B cell (primary cell): Measurements from ENCODE around the gene GNA12. TPM values are rescaled to one million over a fixed set of nuclear protein-coding genes. Genes with fewer than 3 reads are reported as not detected.
A peak's percentile ranks its signal among the peaks of the same experiment; 100 is the strongest.

Experiments used
- ATAC-seq: fragments of 200-7000 bp; cut with Tn5 transposase; one replicate; pipeline ENCODE4 v1.10.0; 2021; ENCODE audit warnings: low read depth, mild to moderate bottlenecking, moderate number of reproducible peaks, moderate library complexity
- CTCF ChIA-PET: fragments of 350-600 bp; sonication (Branson Sonifier 250); formaldehyde crosslinking; loops from one replicate; lab custom pipeline; 2021; ENCODE audit warnings: antibody characterized with exemption, inconsistent platforms; lab: Charles Lee
- POLR2A ChIA-PET: fragments of 350-600 bp; sonication (Branson Sonifier 250); formaldehyde crosslinking; loops from one replicate; lab custom pipeline; 2021; ENCODE audit warnings: antibody characterized with exemption; lab: Charles Lee
- DNase-seq: peaks from one replicate; pipeline ENCODE4 v3.0.0; 2013
- H2AFZ ChIP-seq: 2 replicates; pipeline ENCODE4 v1.6.1; 2012; ENCODE audit warnings: mild to moderate bottlenecking, low read depth, low read length; ENCODE audit not compliant: insufficient read depth, poor library complexity, severe bottlenecking
- H3K27ac ChIP-seq, 2 donors: 1 replicate in 1 of 2; 2 replicates in 1 of 2; pipeline ENCODE4 v1.5.1; 2012 to 2013; ENCODE audit warnings: low read length in 2 of 2, mild to moderate bottlenecking in 2 of 2, moderate library complexity in 1 of 2
- H3K27me3 ChIP-seq, 4 experiments: fragments of 200-600 bp in 1 of 4; sonication (generic) in 1 of 4; replicated peaks in 1 of 4; 1 replicate in 2 of 4; 2 replicates in 2 of 4; pipeline versions ENCODE4 v1.6.1 to v1.7.0; 2013 to 2016; ENCODE audit warnings: low read length in 3 of 4, mild to moderate bottlenecking in 2 of 4, mixed read lengths in 1 of 4, moderate library complexity in 1 of 4; ENCODE audit not compliant: insufficient read depth in 4 of 4, control insufficient read depth in 3 of 4; ENCODE audit errors: control extremely low read depth in 1 of 4
- H3K36me3 ChIP-seq, 2 experiments: replicated peaks in 1 of 2; 1 replicate in 1 of 2; 2 replicates in 1 of 2; pipeline versions ENCODE4 v1.6.1 to v1.7.1; 2013; ENCODE audit warnings: low read length in 1 of 2; ENCODE audit not compliant: insufficient read depth in 2 of 2, control insufficient read depth in 1 of 2; ENCODE audit errors: control extremely low read depth in 1 of 2, extremely low read depth in 1 of 2
- H3K4me1 ChIP-seq, 2 donors: fragments of 200-600 bp in 1 of 2; sonication (generic) in 1 of 2; 1 replicate in 1 of 2; 2 replicates in 1 of 2; pipeline versions ENCODE4 v1.5.1 to v1.6.1; 2013 to 2017; ENCODE audit warnings: low read length in 2 of 2; ENCODE audit not compliant: control insufficient read depth in 2 of 2, insufficient read depth in 2 of 2
- H3K4me2 ChIP-seq: replicated peaks from 2 replicates; pipeline ENCODE3; 2012; ENCODE audit warnings: mild to moderate bottlenecking, low read depth, low read length; ENCODE audit not compliant: poor library complexity, severe bottlenecking
- H3K4me3 ChIP-seq, 5 experiments: fragments of 200-600 bp in 1 of 5; sonication (generic) in 1 of 5; 1 replicate in 3 of 5; 2 replicates in 2 of 5; pipeline versions ENCODE4 v1.5.1 to v1.7.0; 2011 to 2016; ENCODE audit warnings: low read length in 4 of 5, mild to moderate bottlenecking in 4 of 5, low read depth in 2 of 5, control low read depth in 1 of 5, moderate library complexity in 1 of 5; ENCODE audit not compliant: insufficient read depth in 1 of 5; ENCODE audit errors: control extremely low read depth in 1 of 5, extremely low read depth in 1 of 5
- H3K79me2 ChIP-seq: fragments of 200-600 bp; sonication (generic); one replicate; pipeline ENCODE4 v1.6.0; 2016; ENCODE audit warnings: low read length; ENCODE audit not compliant: control insufficient read depth, insufficient read depth
- H3K9ac ChIP-seq: fragments of 200-600 bp; sonication (generic); 2 replicates; pipeline ENCODE4 v1.6.1; 2017; ENCODE audit warnings: mild to moderate bottlenecking, low read length, moderate library complexity
- H3K9me3 ChIP-seq, 3 donors: one replicate each; pipeline versions ENCODE4 v1.6.1 to v1.7.1; 2013; ENCODE audit warnings: low read length in 2 of 3; ENCODE audit not compliant: control insufficient read depth in 2 of 3, insufficient read depth in 1 of 3; ENCODE audit errors: control extremely low read depth in 1 of 3
- H4K20me1 ChIP-seq: 2 replicates; pipeline ENCODE4 v1.6.0; 2012; ENCODE audit warnings: mild to moderate bottlenecking, low read length; ENCODE audit not compliant: insufficient read depth, control insufficient read depth, poor library complexity, severe bottlenecking
- H3K27ac Mint-ChIP-seq: one replicate; pipeline ENCODE4 v1.8.0; 2021; ENCODE audit warnings: mixed read lengths
- H3K27me3 Mint-ChIP-seq: one replicate; pipeline ENCODE4 v1.8.0; 2021; ENCODE audit warnings: mixed read lengths
- H3K4me1 Mint-ChIP-seq: one replicate; pipeline ENCODE4 v1.8.0; 2021; ENCODE audit warnings: mixed read lengths
- H3K4me3 Mint-ChIP-seq: one replicate; pipeline ENCODE4 v1.8.0; 2021; ENCODE audit warnings: mixed read lengths
- H3K9me3 Mint-ChIP-seq: one replicate; pipeline ENCODE4 v1.8.0; 2022; ENCODE audit warnings: mixed read lengths; ENCODE audit not compliant: insufficient read depth
- EZH2 ChIP-seq: IDR thresholded peaks from 2 replicates; pipeline ENCODE4 v1.6.1; 2012; ENCODE audit warnings: borderline replicate concordance, low read depth, mild to moderate bottlenecking, moderate library complexity, low read length; ENCODE audit not compliant: insufficient read depth, poor library complexity, severe bottlenecking
- WGBS: methylation state at CpG from one replicate; pipeline ENCODE4 v1.1.5; 2013; ENCODE audit warnings: missing lambda C conversion rate; ENCODE audit not compliant: insufficient coverage; 5-methylcytosine and 5-hydroxymethylcytosine counted together
- intact Hi-C: fragments of 100-400 bp; cut with micrococcal nuclease; formaldehyde crosslinking; loops from one replicate; pipeline ENCODE4 v1.10.0; 2022
- polyA plus RNA-seq: library from polyadenylated mRNA; depleted of rRNA; stranded (reverse); fragments of >200 nt; gene quantifications from 2 replicates; pipeline ENCODE4 v1.2.3, GENCODE V29; 2012
- total RNA-seq, 2 donors: library from RNA; stranded (reverse); fragments of 120-200 nt in 1 of 2; gene quantifications; 1 replicate in 1 of 2; 2 replicates in 1 of 2; pipeline versions ENCODE4 v1.2.3 to v1.2.4, GENCODE V29; 2013 to 2022
- TF ChIP-seq, protein P1 (sequence below): fragments of 200-600 bp; IDR thresholded peaks from one replicate; pipeline ENCODE4 v1.8.0; 2022; ENCODE audit warnings: antibody characterized with exemption, mild to moderate bottlenecking

GNA12 gene
- total and polyA plus RNA-seq, 2 donors (not counting 1 experiment from before 2014, with no cell fraction given): 34.6 to 110 TPM

DNA sequence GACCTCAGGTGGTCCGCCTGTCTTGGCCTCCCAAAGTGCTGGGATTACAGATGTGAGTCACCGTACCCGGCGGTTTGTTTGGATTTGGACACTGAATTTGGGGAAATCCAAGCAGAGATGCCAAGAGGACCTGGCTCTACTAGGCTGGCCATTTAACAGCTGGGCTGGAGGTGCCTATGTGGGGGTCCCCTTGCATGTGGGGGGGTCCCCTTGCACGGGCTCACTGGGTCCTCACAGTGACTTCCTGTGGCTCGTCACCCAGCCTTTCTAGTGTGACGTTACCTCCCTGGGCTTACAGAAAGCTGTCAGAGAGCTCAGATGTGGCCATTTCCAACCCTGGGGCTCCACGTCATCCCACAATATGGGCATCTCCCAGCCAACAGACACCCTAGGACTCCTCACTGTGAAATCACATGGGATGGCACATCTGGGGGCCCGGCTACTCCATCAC, 49.3 kb upstream of the GNA12 start:
- H3K4me3 Mint-ChIP-seq: peak overlapping the region; percentile 86
- Histone ChIP-seq H3K4me3 (no peak overlapping the region), H3K27ac (peak overlapping the region; percentile 47 to 70), H4K20me1 (no peaks in the 10 kb centered on the region), H3K79me2 (no peaks in the 10 kb centered on the region), H3K4me2 (peak overlapping the region; percentile 94), H3K27me3 (no peaks in the 10 kb centered on the region), H3K4me1 (peaks cover 23 to 34% of the 10 kb centered on the region in 2 donors), H3K9me3 (peaks cover 0 to 12% (median 0%) of the 10 kb centered on the region in 3 donors), H3K9ac (peak overlapping the region; percentile 6), H2AFZ (peak overlapping the region; percentile 57), H3K36me3 (no peaks in the 10 kb centered on the region)
- intact Hi-C loops: no loop called here
- H3K27me3 Mint-ChIP-seq: no peaks in the 10 kb centered on the region
- ChIA-PET POLR2A (interaction anchor here (0.5 kb wide), 1 partner anchor 84 kb away, joined by 3 read pairs; no protein-coding TSS in a partner anchor), CTCF (interaction anchor here (0.6 to 1.5 kb wide), 7 partner anchors 21 to 347 kb away, joined by 3 to 7 read pairs (median 3); no protein-coding TSS in a partner anchor)
- ATAC-seq (no peak), DNase-seq (no peak)
- H3K9me3 Mint-ChIP-seq: no peaks in the 10 kb centered on the region
- WGBS: 35% methylated on average over 8 of the region's 9 CpGs
- H3K27ac Mint-ChIP-seq: peak overlapping the region; percentile 85
- TF ChIP-seq EZH2: no peak
- peaks cover 33% of the 10 kb centered on the region for H3K4me1 Mint-ChIP-seq

DNA sequence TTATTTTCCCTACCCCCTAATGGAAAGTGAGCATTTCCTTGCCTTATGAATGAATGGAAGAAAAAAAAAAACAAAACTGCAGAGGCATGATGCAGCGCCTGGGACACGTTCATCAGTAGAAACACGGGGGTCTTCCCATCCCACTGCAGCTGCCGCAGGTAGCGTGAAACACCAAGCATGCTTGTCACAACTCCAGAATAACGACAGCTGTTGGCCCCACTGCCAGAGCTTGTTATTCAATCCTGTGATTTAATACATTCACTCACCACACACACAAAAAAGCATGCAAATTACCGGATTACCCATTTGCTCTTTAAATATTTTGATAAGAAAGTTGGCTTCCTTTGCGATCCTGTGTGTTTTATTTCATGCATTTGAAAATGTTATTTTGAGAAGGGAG, 48.4 kb upstream of the GNA12 start:
- CTCF ChIA-PET: interaction anchor here (0.9 to 1.5 kb wide), 3 partner anchors 28 to 262 kb away, joined by 3 to 7 read pairs (median 5); no protein-coding TSS in a partner anchor
- intact Hi-C loops: no loop called here

More for the DNA sequence above, 48.4 kb upstream of the GNA12 start:
- Histone ChIP-seq H3K4me1 (peaks cover 23 to 34% of the 10 kb centered on the region in 2 donors), H3K9ac (no peak overlapping the region), H3K9me3 (peaks cover 0 to 4% (median 0%) of the 10 kb centered on the region in 3 donors), H3K36me3 (no peaks in the 10 kb centered on the region), H3K4me3 (no peak overlapping the region), H2AFZ (peak overlapping the region; percentile 15), H4K20me1 (no peaks in the 10 kb centered on the region), H3K4me2 (peak overlapping the region; percentile 32), H3K27me3 (no peaks in the 10 kb centered on the region), H3K79me2 (no peaks in the 10 kb centered on the region), H3K27ac (no peak overlapping the region)
- Mint-ChIP-seq H3K27ac (peak overlapping the region; percentile 34), H3K4me1 (peaks cover 33% of the 10 kb centered on the region), H3K9me3 (no peaks in the 10 kb centered on the region), H3K4me3 (peak overlapping the region; percentile 61), H3K27me3 (no peaks in the 10 kb centered on the region)
- 27% methylated on average over 6 of the region's 8 CpGs for WGBS
- POLR2A ChIA-PET: no interaction called here
- TF ChIP-seq, protein P1, sequence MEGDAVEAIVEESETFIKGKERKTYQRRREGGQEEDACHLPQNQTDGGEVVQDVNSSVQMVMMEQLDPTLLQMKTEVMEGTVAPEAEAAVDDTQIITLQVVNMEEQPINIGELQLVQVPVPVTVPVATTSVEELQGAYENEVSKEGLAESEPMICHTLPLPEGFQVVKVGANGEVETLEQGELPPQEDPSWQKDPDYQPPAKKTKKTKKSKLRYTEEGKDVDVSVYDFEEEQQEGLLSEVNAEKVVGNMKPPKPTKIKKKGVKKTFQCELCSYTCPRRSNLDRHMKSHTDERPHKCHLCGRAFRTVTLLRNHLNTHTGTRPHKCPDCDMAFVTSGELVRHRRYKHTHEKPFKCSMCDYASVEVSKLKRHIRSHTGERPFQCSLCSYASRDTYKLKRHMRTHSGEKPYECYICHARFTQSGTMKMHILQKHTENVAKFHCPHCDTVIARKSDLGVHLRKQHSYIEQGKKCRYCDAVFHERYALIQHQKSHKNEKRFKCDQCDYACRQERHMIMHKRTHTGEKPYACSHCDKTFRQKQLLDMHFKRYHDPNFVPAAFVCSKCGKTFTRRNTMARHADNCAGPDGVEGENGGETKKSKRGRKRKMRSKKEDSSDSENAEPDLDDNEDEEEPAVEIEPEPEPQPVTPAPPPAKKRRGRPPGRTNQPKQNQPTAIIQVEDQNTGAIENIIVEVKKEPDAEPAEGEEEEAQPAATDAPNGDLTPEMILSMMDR: no peak
- no peak for TF ChIP-seq EZH2
- no peak for ATAC-seq
- no peak for DNase-seq
